DMS153 treated with DMSO at 0.1 percent for 48 hours (cell line): ENCODE measurements around the gene CAMK2B.

ENCODE experiments used
- DNase-seq: peaks from one replicate; lab custom pipeline; 2025; ENCODE audit not compliant: unreplicated experiment; lab: John Stamatoyannopoulos, UW

Gene CAMK2B

GRCh38 chr7:44309271-44310091 lies 15.9 kb downstream of the CAMK2B start:
- DNase-seq, result peak; percentile 33

- DNase-seq, result no peak
Measured at GRCh38 chr7:44308596-44309270, 16.7 kb downstream of the CAMK2B start.

GRCh38 chr7:44307905-44308595 lies 17.3 kb downstream of the CAMK2B start:
- DNase-seq, result no peak

- DNase-seq, result peak; percentile 71
Measured at GRCh38 chr7:44307301-44307900, 18.0 kb downstream of the CAMK2B start.

- DNase-seq, result no peak
Measured at GRCh38 chr7:44306606-44307005, 18.8 kb downstream of the CAMK2B start.

- DNase-seq, result no peak
Measured at GRCh38 chr7:44305564-44306507, 19.6 kb downstream of the CAMK2B start.

GRCh38 chr7:44294325-44295069 lies 30.9 kb downstream of the CAMK2B start:
- no peak for DNase-seq

- DNase-seq, result no peak
Measured at GRCh38 chr7:44293561-44294324, 31.7 kb downstream of the CAMK2B start.

GRCh38 chr7:44292876-44293560 lies 32.4 kb downstream of the CAMK2B start:
- DNase-seq, result no peak

GRCh38 chr7:44292420-44292817 lies 33.0 kb downstream of the CAMK2B start:
- DNase-seq, result no peak

- no peak for DNase-seq
Measured at GRCh38 chr7:44291733-44292419, 33.5 kb downstream of the CAMK2B start.

- DNase-seq, result no peak
Measured at GRCh38 chr7:44291066-44291732, 34.2 kb downstream of the CAMK2B start.

- DNase-seq, result no peak
Measured at GRCh38 chr7:44290252-44290620, 35.2 kb downstream of the CAMK2B start.

- no peak for DNase-seq
Measured at GRCh38 chr7:44289341-44290251, 35.8 kb downstream of the CAMK2B start.

- DNase-seq, result no peak
Measured at GRCh38 chr7:44288811-44289340, 36.5 kb downstream of the CAMK2B start.

GRCh38 chr7:44288381-44288685 lies 37.1 kb downstream of the CAMK2B start:
- no peak for DNase-seq
